Ovary (tissue), 3 donors: Measurements from ENCODE around the gene SURF4.

ENCODE experiments used
- POLR2A ChIP-seq: fragments of 450-650 bp; IDR thresholded peaks from one replicate; pipeline ENCODE4 v1.6.1; 2017; ENCODE audit warnings: antibody characterized with exemption, mild to moderate bottlenecking, moderate library complexity
- TF ChIP-seq, protein P1 (sequence below), 3 donors: fragments of 450-650 bp in 2 of 3; fragments of 200-600 bp in 1 of 3; IDR thresholded peaks; one replicate each; pipeline versions ENCODE4 v1.5.1 to v1.8.0; 2016 to 2022; ENCODE audit warnings: antibody characterized with exemption in 3 of 3, mild to moderate bottlenecking in 1 of 3
- donor health status: DM: no; HTN: no; CAD: no.

DNA sequence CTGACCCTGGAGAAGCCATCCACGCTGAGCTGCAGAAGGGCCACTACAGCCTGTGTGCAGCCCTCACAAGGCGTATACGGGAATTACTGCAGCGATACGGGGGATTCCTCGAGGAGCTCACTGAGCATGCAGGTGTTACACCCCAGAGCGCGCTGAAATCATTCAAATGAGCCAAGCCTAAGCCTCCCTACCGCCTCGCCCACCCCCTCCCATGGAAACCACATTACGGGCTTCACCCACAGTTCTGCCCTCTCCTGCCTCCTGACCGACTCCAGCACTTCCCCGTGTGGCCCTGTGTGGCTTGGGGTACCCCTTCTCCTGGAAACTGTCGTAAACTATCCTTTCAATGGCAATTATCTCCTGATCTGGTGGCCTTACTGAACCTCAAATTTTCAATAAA is 53.2 kb downstream of the SURF4 start:
- TF ChIP-seq, protein P1, sequence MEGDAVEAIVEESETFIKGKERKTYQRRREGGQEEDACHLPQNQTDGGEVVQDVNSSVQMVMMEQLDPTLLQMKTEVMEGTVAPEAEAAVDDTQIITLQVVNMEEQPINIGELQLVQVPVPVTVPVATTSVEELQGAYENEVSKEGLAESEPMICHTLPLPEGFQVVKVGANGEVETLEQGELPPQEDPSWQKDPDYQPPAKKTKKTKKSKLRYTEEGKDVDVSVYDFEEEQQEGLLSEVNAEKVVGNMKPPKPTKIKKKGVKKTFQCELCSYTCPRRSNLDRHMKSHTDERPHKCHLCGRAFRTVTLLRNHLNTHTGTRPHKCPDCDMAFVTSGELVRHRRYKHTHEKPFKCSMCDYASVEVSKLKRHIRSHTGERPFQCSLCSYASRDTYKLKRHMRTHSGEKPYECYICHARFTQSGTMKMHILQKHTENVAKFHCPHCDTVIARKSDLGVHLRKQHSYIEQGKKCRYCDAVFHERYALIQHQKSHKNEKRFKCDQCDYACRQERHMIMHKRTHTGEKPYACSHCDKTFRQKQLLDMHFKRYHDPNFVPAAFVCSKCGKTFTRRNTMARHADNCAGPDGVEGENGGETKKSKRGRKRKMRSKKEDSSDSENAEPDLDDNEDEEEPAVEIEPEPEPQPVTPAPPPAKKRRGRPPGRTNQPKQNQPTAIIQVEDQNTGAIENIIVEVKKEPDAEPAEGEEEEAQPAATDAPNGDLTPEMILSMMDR (IDR thresholded peaks at IDR 0.05): no peak
- TF ChIP-seq POLR2A: no peak
